ENCODE results near the gene SRBD1.
A peak's percentile ranks its signal among the peaks of the same experiment; 100 is the strongest.

The SRBD1 gene

GRCh38 chr2:45406621-45407020, 204.4 kb downstream of the SRBD1 start:
- DNase-seq: no peak

DNA sequence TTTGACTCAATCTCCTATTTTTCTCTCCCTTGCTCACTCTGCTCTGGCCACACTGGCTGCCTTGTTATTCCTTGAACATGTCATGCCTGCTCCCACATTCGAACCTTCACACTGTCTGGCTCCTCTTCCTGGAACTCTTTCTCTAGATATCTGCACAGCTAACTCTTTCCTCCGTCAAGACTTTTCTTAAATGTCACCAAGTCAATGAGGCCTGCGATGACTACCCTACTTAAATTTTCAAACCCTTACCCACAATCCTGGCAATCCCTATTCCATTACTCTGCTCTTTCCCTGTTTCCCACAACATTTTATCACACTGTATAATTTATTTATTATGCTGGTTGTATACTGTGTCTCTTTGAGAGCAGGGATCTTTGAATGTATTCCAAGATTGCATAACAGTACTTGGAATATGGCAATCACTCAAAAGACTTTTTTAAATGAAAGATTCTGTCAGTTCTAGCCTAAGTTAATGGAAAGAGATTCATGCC, 206.2 kb downstream of the SRBD1 start:
- no peak for DNase-seq

- no peak for DNase-seq
These were observed 208.0 kb downstream of the SRBD1 start for GRCh38 chr2:45403036-45403435.

- DNase-seq: no peak
These were observed 209.6 kb downstream of the SRBD1 start for GRCh38 chr2:45401431-45401922.

GRCh38 chr2:45399040-45399784, 211.9 kb downstream of the SRBD1 start:
- DNase-seq: no peak

- no peak for DNase-seq
These were observed 213.8 kb downstream of the SRBD1 start for GRCh38 chr2:45397292-45397691.

DNA sequence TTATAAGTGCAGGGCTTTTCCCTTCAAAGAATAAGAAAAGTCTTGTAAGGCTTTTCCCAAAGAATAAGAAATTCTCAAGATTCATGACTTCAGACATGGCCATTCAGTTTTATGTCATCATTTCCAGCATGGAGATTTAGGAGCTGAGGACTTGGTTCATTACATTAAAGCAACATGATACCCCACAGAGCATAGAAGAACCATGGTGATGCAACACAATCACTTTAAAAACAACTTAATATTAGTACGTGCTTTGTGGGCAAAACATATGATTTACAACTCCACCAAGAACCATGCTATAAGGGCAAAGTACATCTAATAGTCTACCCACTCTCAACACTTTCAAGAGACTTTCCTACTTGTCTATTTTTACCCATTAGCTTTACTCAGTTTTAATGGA, 214.4 kb downstream of the SRBD1 start:
- no peak for DNase-seq

DNA sequence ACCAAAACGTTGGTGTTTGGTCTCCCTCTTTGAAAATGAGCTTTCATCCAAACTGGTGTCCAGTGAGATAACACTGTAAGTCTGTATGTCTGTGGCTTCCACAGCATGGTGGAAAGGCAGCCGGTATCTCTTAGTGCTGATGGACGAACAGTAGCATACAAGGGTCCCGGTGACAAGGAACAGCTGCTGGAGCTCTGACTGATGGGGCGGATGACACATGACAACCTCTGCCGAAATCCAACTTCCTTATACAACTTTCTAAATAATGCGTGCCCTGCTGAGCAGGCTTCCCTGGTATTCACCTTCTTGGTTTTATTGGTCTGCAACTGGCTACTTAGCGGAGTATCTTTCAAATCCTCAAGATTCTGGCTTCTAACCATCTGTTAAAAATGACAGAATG, 216.2 kb downstream of the SRBD1 start:
- no peak for DNase-seq

- no peak for DNase-seq
These were observed 216.9 kb downstream of the SRBD1 start for GRCh38 chr2:45394216-45394615.

- no peak for DNase-seq
These were observed 219.2 kb downstream of the SRBD1 start for GRCh38 chr2:45391866-45392265.

- no peak for DNase-seq
These were observed 220.2 kb downstream of the SRBD1 start for GRCh38 chr2:45390861-45391260.

GRCh38 chr2:45390441-45390840, 220.6 kb downstream of the SRBD1 start:
- no peak for DNase-seq

GRCh38 chr2:45388541-45389100, 222.4 kb downstream of the SRBD1 start:
- DNase-seq: no peak

GRCh38 chr2:45382744-45383143, 228.3 kb downstream of the SRBD1 start:
- no peak for DNase-seq

- no peak for DNase-seq
These were observed 230.8 kb downstream of the SRBD1 start for GRCh38 chr2:45380131-45380836.

- DNase-seq: no peak
These were observed 231.5 kb downstream of the SRBD1 start for GRCh38 chr2:45379399-45380087.

GRCh38 chr2:45373534-45373933, 237.5 kb downstream of the SRBD1 start:
- peak; percentile 75 for DNase-seq

GRCh38 chr2:45370369-45370768, 240.7 kb downstream of the SRBD1 start:
- no peak for DNase-seq

DNA sequence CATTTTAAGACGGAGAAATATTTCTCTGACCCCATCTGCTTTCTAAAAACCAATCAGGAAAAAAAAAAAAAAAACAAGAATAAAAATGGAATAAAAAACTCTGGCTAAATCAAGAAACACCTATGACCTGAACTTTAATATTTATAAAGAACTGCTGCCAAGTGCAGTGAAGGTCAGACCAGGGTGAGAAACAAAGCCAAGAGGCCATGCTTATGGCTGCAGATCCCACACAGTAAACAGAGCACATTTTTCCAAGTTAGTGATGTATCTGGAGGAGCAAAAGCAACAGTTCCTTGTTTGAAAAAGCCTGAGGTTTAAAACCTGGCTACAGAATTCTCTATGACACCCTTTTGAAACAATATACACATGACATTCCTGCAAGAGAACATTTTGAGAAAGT, 242.3 kb downstream of the SRBD1 start:
- DNase-seq: no peak

- no peak for DNase-seq
These were observed 249.4 kb downstream of the SRBD1 start for GRCh38 chr2:45361666-45362065.

DNA sequence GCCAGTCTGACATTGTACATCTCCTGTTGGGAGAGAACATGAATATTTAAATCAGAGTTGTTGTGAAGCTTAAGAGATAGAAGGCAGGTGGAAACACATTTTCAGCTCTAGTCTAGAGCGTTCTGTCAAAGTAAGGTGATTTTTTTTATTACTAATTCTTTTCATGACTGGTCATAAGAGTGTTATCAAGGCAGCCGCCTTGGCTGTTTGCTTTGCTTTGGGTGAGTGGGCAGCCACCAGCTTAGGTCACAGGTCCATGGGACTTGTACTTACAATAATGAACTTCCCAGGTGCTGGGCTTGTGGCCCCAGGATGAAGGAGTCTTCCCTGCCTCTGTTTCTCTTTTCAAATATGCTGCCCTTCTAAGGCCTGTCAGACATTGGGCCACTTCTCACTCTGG, 256.3 kb downstream of the SRBD1 start:
- no peak for DNase-seq

DNA sequence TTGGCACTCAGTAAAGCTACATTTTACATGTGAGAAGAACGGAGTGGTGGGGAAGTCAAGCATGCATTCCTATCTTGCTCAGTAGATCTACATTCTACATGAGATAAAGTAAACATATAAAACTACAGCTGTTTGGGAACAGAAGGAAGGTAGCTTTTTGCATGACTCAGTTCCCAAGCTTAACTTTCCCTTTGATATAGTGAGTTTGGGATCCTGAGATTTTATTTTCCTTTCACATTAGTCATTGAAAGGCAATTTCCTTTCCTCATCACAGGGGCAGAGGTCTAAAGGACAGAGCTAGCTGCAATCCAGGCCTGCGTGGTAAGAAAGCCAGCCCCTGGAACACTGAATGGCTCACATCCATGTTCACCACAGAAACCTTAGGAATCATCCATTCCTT, 257.2 kb downstream of the SRBD1 start:
- no peak for DNase-seq

GRCh38 chr2:45352506-45352905, 258.6 kb downstream of the SRBD1 start:
- DNase-seq: peak; percentile 34
